ENCODE measurements around the gene KCNJ5.

KCNJ5 gene

GRCh38 chr11:128890543-128891368 lies at the start of gene KCNJ5:
TSS of gene KCNJ5 (plus strand) at chr11:128891356. CDS start at chr11:128911274, 19,918 bp downstream.
- H3K27ac ChIP-seq, result no peak within 1 kb of the TSS; the same call in 1 of the 2 replicates
- TF ChIP-seq ZFX (IDR thresholded peaks at IDR 0.05) (no peak), CTCF (conservative IDR thresholded peaks at IDR 0.05) (no peak)

GRCh38 chr11:128841461-128842072 lies 49.6 kb upstream of the KCNJ5 start:
- TF ChIP-seq ZFX (IDR thresholded peaks at IDR 0.05), result no peak
- TF ChIP-seq CTCF (conservative IDR thresholded peaks at IDR 0.05), result no peak
- no peak overlapping the region for H3K27ac ChIP-seq

GRCh38 chr11:128843198-128843785 lies 47.9 kb upstream of the KCNJ5 start:
- H3K27ac ChIP-seq, result no peak overlapping the region

GRCh38 chr11:128845334-128845780 lies 45.8 kb upstream of the KCNJ5 start:
- TF ChIP-seq ZFX (IDR thresholded peaks at IDR 0.05) (no peak), CTCF (conservative IDR thresholded peaks at IDR 0.05) (no peak)

More at GRCh38 chr11:128843198-128843785, 47.9 kb upstream of the KCNJ5 start:
- TF ChIP-seq CTCF (conservative IDR thresholded peaks at IDR 0.05), result no peak
- TF ChIP-seq ZFX (IDR thresholded peaks at IDR 0.05), result no peak

GRCh38 chr11:128846985-128847384 lies 44.2 kb upstream of the KCNJ5 start:
- TF ChIP-seq CTCF (conservative IDR thresholded peaks at IDR 0.05), result no peak
- TF ChIP-seq ZFX (IDR thresholded peaks at IDR 0.05), result no peak
- no peak overlapping the region for H3K27ac ChIP-seq

More at GRCh38 chr11:128845334-128845780, 45.8 kb upstream of the KCNJ5 start:
- H3K27ac ChIP-seq, result no peak overlapping the region

- H3K27ac ChIP-seq, result peak overlapping the region; percentile 75
- no peak for TF ChIP-seq ZFX (IDR thresholded peaks at IDR 0.05)
- TF ChIP-seq CTCF (conservative IDR thresholded peaks at IDR 0.05), result peak; percentile 80
These were observed 42.2 kb upstream of the KCNJ5 start for GRCh38 chr11:128848815-128849455.

All from C4-2B (cell line).